ENCODE results near the gene PRSS27. TPM values are rescaled to one million over a fixed set of nuclear protein-coding genes. Genes with fewer than 3 reads are reported as not detected.
A peak's percentile ranks its signal among the peaks of the same experiment; 100 is the strongest.

Gene PRSS27
- total and polyA plus RNA-seq, 2 of the 8 experiments (the other 6 are each of a cell fraction or from before 2014, with no cell fraction given) = 1.3 to 7.5 TPM

DNA sequence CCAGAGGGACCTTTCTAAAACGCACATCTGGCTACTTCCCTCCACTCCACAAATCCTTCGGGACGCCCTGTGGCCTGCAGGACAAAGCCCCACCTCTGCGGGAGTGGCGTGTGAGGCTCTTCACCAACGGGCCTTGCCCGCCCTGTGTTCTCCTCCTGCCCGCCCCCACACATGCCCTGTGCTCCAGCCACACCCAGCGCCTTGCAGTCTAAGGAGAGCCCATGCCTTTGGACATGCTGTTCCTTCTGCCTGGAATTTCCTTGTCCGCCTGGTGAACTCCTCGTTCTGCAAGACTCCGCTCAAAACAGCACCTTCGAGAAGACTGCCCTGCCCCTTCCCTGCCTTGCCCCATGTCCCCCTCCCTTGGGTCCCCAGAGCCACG lies 49.6 kb upstream of the PRSS27 start:
- H3K4me1 ChIP-seq (replicated peaks in 1 of 4; ENCODE audit: control insufficient read depth in 3 of 4, insufficient read depth in 4 of 4, low read length in 3 of 4) = peaks cover 0 to 3% (median under 1%) of the 10 kb centered on the region in 4 experiments; a peak in 3 of 7 replicates
- H2BK15ac ChIP-seq (ENCODE audit: low read length) = no peak overlapping the region
- CTCF ChIA-PET (ENCODE audit: partially characterized antibody) = interaction anchor here (0.9 to 2.0 kb wide), 4 partner anchors 11 to 98 kb away, joined by 3 to 6 read pairs (median 3); no protein-coding TSS in a partner anchor
- H2AFZ ChIP-seq (ENCODE audit: low read length) = no peak overlapping the region
- no peak overlapping the region for H3K4me2 ChIP-seq (ENCODE audit: insufficient read depth in 1 of 2, low read depth in 2 of 2, low read length in 2 of 2)
- H2AK5ac ChIP-seq (ENCODE audit: low read depth, low read length) = no peak overlapping the region
- H3K23me2 ChIP-seq (ENCODE audit: low read depth, low read length) = no peaks in the 10 kb centered on the region
- no peak overlapping the region for H3K9ac ChIP-seq (replicated peaks in 1 of 4; ENCODE audit: extremely low read depth in 1 of 4, low read depth in 3 of 4, low read length in 3 of 4)
- DNase-seq (ENCODE audit: low read depth in 1 of 2, low spot score in 2 of 2) (no peak), FAIRE-seq (no peak)
- peak overlapping the region; percentile 55; the same call in 1 of the 2 replicates for H2BK5ac ChIP-seq (ENCODE audit: low read depth, low read length)
- H3K56ac ChIP-seq (replicated peaks; ENCODE audit: insufficient read length, low read depth, low read length) = no peak overlapping the region
- H3K79me2 ChIP-seq (ENCODE audit: control insufficient read depth in 1 of 2, insufficient read depth in 2 of 2, low read length in 2 of 2) = peaks cover 4 to 48% of the 10 kb centered on the region in 2 experiments; a peak in 2 of 4 replicates
- no peak overlapping the region for H3K23ac ChIP-seq (ENCODE audit: insufficient read length)
- H3K4me3 ChIP-seq (ENCODE audit: extremely low read depth in 1 of 4, insufficient read depth in 2 of 4, low read depth in 3 of 4, low read length in 4 of 4) = no peak overlapping the region
- peaks cover 34 to 49% of the 10 kb centered on the region in 2 experiments for H4K20me1 ChIP-seq (replicated peaks in 1 of 2; ENCODE audit: control insufficient read depth in 1 of 2, insufficient read depth in 2 of 2, low read length in 2 of 2)
- H2BK120ac ChIP-seq (replicated peaks; ENCODE audit: low read depth, low read length) = no peak overlapping the region
- no peak overlapping the region for H3K18ac ChIP-seq (ENCODE audit: extremely low read depth, low read length)
- POLR2A ChIA-PET (ENCODE audit: partially characterized antibody) = interaction anchor here (0.9 to 6.9 kb wide), 8 partner anchors 8 to 41 kb away, joined by 3 to 140 read pairs (median 5); partner anchors contain the start of genes ELOB and SRRM2
- no peak overlapping the region for H2BK12ac ChIP-seq (ENCODE audit: low read depth, low read length)
- H3K14ac ChIP-seq (ENCODE audit: insufficient read length) = no peak overlapping the region
- WGBS, 2 experiments (ENCODE audit: extremely low coverage in 1 of 2, insufficient coverage in 1 of 2, insufficient read length in 1 of 2, insufficient replicate concordance in 2 of 2, low coverage in 1 of 2, low lambda C conversion rate in 2 of 2, missing lambda C conversion rate in 1 of 2) = 95% methylated on average over 11 of the region's 14 CpGs; no CpG with 5 or more reads in 1 of the 2 experiments
- H4K5ac ChIP-seq (ENCODE audit: insufficient read length, low read depth, low read length) = no peak overlapping the region
- H3K4ac ChIP-seq (replicated peaks; ENCODE audit: insufficient read length, low read depth, low read length) = no peak overlapping the region
- peaks cover 0 to 1% of the 10 kb centered on the region in 2 experiments; a peak in 1 of 4 replicates for H3K9me3 ChIP-seq (ENCODE audit: insufficient read depth in 2 of 2, low read depth in 1 of 2, low read length in 1 of 2)
- no peak overlapping the region for H2BK20ac ChIP-seq (ENCODE audit: low read length)
- peaks cover 5% of the 10 kb centered on the region for H3K79me1 ChIP-seq (ENCODE audit: low read depth, low read length)
- no peaks in the 10 kb centered on the region for H3K27me3 ChIP-seq (replicated peaks in 1 of 4; ENCODE audit: control insufficient read depth in 3 of 4, extremely low read depth in 1 of 4, insufficient read depth in 3 of 4, low read length in 3 of 4)
- H4K8ac ChIP-seq (ENCODE audit: extremely low read depth, insufficient read depth, low read length) = no peak overlapping the region
- H4K91ac ChIP-seq (replicated peaks; ENCODE audit: insufficient read length, low read length) = no peak overlapping the region
- H3K36me3 ChIP-seq (ENCODE audit: control insufficient read depth in 2 of 4, insufficient read depth in 4 of 4, low read length in 3 of 4) = peaks cover 60 to 91% (median 76%) of the 10 kb centered on the region in 4 experiments
- 0 out of 2 replicates have a peak overlapping the region, but pooled peaks have one; percentile 16 for H3K27ac ChIP-seq (ENCODE audit: low read depth, low read length)
- TF ChIP-seq GABPA (IDR thresholded peaks at IDR 0.05; ENCODE audit: borderline replicate concordance, insufficient read depth, low read length) = no peak
- no peak for TF ChIP-seq CBX5 (IDR thresholded peaks at IDR 0.05; ENCODE audit: low read depth, low read length)
- no peak for TF ChIP-seq EGR1 (IDR thresholded peaks at IDR 0.05; ENCODE audit: borderline replicate concordance, low read depth, low read length)
- no peak for TF ChIP-seq SIX5 (IDR thresholded peaks at IDR 0.05; ENCODE audit: low read depth, low read length)
- TF ChIP-seq EP300 (IDR thresholded peaks at IDR 0.05; ENCODE audit: borderline replicate concordance in 1 of 2, low read depth in 2 of 2, low read length in 2 of 2) = no peak
- TF ChIP-seq CREB1 (IDR thresholded peaks at IDR 0.05) = no peak
- TF ChIP-seq SP4 (IDR thresholded peaks at IDR 0.05; ENCODE audit: low read length) = no peak
- TF ChIP-seq JUND (IDR thresholded peaks at IDR 0.05; ENCODE audit: low read length) = no peak
- no peak for TF ChIP-seq KDM4A (IDR thresholded peaks at IDR 0.05; ENCODE audit: low read depth, low read length, severe bottlenecking)
- no peak for TF ChIP-seq TEAD4 (IDR thresholded peaks at IDR 0.05; ENCODE audit: low read depth, low read length)
- TF ChIP-seq CEBPB (IDR thresholded peaks at IDR 0.05; ENCODE audit: low read depth, low read length) = no peak
- no peak for TF ChIP-seq RFX5 (IDR thresholded peaks at IDR 0.05; ENCODE audit: borderline replicate concordance, low read depth, low read length)
- TF ChIP-seq RNF2 (IDR thresholded peaks at IDR 0.05; ENCODE audit: borderline replicate concordance, low read depth, low read length, missing control alignments, poor library complexity, severe bottlenecking) = no peak
- TF ChIP-seq KDM1A (IDR thresholded peaks at IDR 0.05; ENCODE audit: borderline replicate concordance, low read length) = no peak
